CD14-positive monocyte (primary cell): Measurements from ENCODE around the gene TRMT112. TPM values are rescaled to one million over a fixed set of nuclear protein-coding genes. Genes with fewer than 3 reads are reported as not detected.

Source experiments
- DNase-seq, 3 donors: peaks; one replicate each; pipeline ENCODE4 v3.0.0-alpha.2; 2011 to 2022
- H2AFZ ChIP-seq: 2 replicates; pipeline ENCODE4 v1.6.0; 2012; ENCODE audit warnings: mild to moderate bottlenecking, low read depth, low read length, inconsistent platforms; ENCODE audit not compliant: insufficient read depth, poor library complexity, severe bottlenecking
- H3K27ac ChIP-seq, 2 donors: 1 replicate in 1 of 2; 2 replicates in 1 of 2; pipeline ENCODE4 v1.5.1; 2012 to 2013; ENCODE audit warnings: low read length in 2 of 2, control low read depth in 1 of 2, inconsistent platforms in 1 of 2, low read depth in 1 of 2, mild to moderate bottlenecking in 1 of 2
- H3K27me3 ChIP-seq, 2 donors: one replicate each; pipeline versions ENCODE4 v1.6.0 to v1.6.1; 2011 to 2013; ENCODE audit warnings: low read length in 2 of 2; ENCODE audit not compliant: control insufficient read depth in 2 of 2, insufficient read depth in 2 of 2
- H3K36me3 ChIP-seq, 2 donors: replicated peaks in 1 of 2; 1 replicate in 1 of 2; 2 replicates in 1 of 2; pipeline versions ENCODE4 v1.5.1 to v1.6.1; 2012 to 2013; ENCODE audit warnings: low read length in 2 of 2, control low read depth in 1 of 2, inconsistent platforms in 1 of 2, mild to moderate bottlenecking in 1 of 2; ENCODE audit not compliant: insufficient read depth in 2 of 2, control insufficient read depth in 1 of 2
- H3K4me1 ChIP-seq, 2 donors: 1 replicate in 1 of 2; 2 replicates in 1 of 2; pipeline versions ENCODE4 v1.5.1 to v1.6.1; 2012 to 2013; ENCODE audit warnings: low read length in 2 of 2, control low read depth in 1 of 2, inconsistent platforms in 1 of 2, mild to moderate bottlenecking in 1 of 2, moderate library complexity in 1 of 2; ENCODE audit not compliant: insufficient read depth in 2 of 2, control insufficient read depth in 1 of 2
- H3K4me2 ChIP-seq: replicated peaks from 2 replicates; pipeline ENCODE3; 2012; ENCODE audit warnings: low read length, moderate library complexity, mild to moderate bottlenecking; ENCODE audit not compliant: poor library complexity, severe bottlenecking; ENCODE audit errors: extremely low read depth
- H3K4me3 ChIP-seq, 3 experiments: fragments of 200-600 bp in 1 of 3; sonication (generic) in 1 of 3; replicated peaks in 1 of 3; 1 replicate in 2 of 3; 2 replicates in 1 of 3; pipeline ENCODE4 v1.5.1; 2011 to 2013; ENCODE audit warnings: low read length in 3 of 3, mild to moderate bottlenecking in 3 of 3, control low read depth in 2 of 3, low read depth in 2 of 3, inconsistent platforms in 1 of 3, moderate library complexity in 1 of 3
- H3K79me2 ChIP-seq: 2 replicates; pipeline ENCODE4 v1.6.0; 2012; ENCODE audit warnings: mild to moderate bottlenecking, control low read depth, inconsistent platforms, low read length, moderate library complexity; ENCODE audit not compliant: insufficient read depth
- H3K9ac ChIP-seq: 2 replicates; pipeline ENCODE4 v1.6.0; 2017; ENCODE audit warnings: low read length, mild to moderate bottlenecking; ENCODE audit not compliant: insufficient read depth, poor library complexity, severe bottlenecking
- H3K9me3 ChIP-seq, 2 donors: replicated peaks in 1 of 2; 1 replicate in 1 of 2; 2 replicates in 1 of 2; pipeline versions ENCODE4 v1.5.1 to v1.6.1; 2012 to 2013; ENCODE audit warnings: low read length in 2 of 2, control low read depth in 1 of 2; ENCODE audit not compliant: control insufficient read depth in 1 of 2, insufficient read depth in 1 of 2
- H4K20me1 ChIP-seq: 2 replicates; pipeline ENCODE4 v1.6.0; 2012; ENCODE audit warnings: mild to moderate bottlenecking, low read length, control low read depth, moderate library complexity; ENCODE audit not compliant: insufficient read depth
- H3K27ac Mint-ChIP-seq, 7 donors: one replicate each; pipeline ENCODE4 v1.8.0; 2020; ENCODE audit warnings: mild to moderate bottlenecking in 7 of 7, mixed read lengths in 7 of 7, moderate library complexity in 6 of 7, inconsistent platforms in 2 of 7
- H3K27me3 Mint-ChIP-seq, 3 donors: one replicate each; pipeline ENCODE4 v1.8.0; 2021 to 2022; ENCODE audit warnings: low read depth in 3 of 3, mild to moderate bottlenecking in 3 of 3, mixed read lengths in 3 of 3, moderate library complexity in 3 of 3, inconsistent platforms in 1 of 3
- H3K36me3 Mint-ChIP-seq, 2 donors: one replicate each; pipeline ENCODE4 v1.8.0; 2020; ENCODE audit warnings: mixed read lengths in 2 of 2, inconsistent platforms in 1 of 2, mild to moderate bottlenecking in 1 of 2
- H3K4me1 Mint-ChIP-seq: one replicate; pipeline ENCODE4 v1.8.0; 2020; ENCODE audit warnings: mild to moderate bottlenecking, mixed read lengths
- H3K4me3 Mint-ChIP-seq, 2 donors: one replicate each; pipeline ENCODE4 v1.8.0; 2020; ENCODE audit warnings: mild to moderate bottlenecking in 2 of 2, mixed read lengths in 2 of 2, moderate library complexity in 1 of 2
- H3K9me3 Mint-ChIP-seq, 7 donors: one replicate each; pipeline ENCODE4 v1.8.0; 2020 to 2022; ENCODE audit warnings: mixed read lengths in 7 of 7, mild to moderate bottlenecking in 6 of 7, moderate library complexity in 6 of 7, inconsistent platforms in 2 of 7
- WGBS: methylation state at CpG from one replicate; pipeline ENCODE4 v1.1.5; 2013; ENCODE audit warnings: missing lambda C conversion rate; ENCODE audit not compliant: insufficient coverage; 5-methylcytosine and 5-hydroxymethylcytosine counted together
- intact Hi-C, 2 donors: fragments of 100-400 bp; cut with micrococcal nuclease; formaldehyde crosslinking; loops; one replicate each; pipeline versions ENCODE4 v1.15.0 to v1.15.1; 2023
- polyA plus RNA-seq, 3 donors: library from polyadenylated mRNA; depleted of rRNA in 1 of 3; unstranded in 2 of 3; stranded (reverse) in 1 of 3; fragments of 300-500 nt in 2 of 3; fragments of >200 nt in 1 of 3; fragmentation: Illumina TruSeq in 2 of 3; gene quantifications; 1 replicate in 2 of 3; 2 replicates in 1 of 3; pipeline ENCODE4 v1.2.3, GENCODE V29; 2012 to 2021
- TF ChIP-seq, protein P1 (sequence below): fragments of 200-600 bp; IDR thresholded peaks from one replicate; pipeline ENCODE4 v1.8.0; 2022; ENCODE audit warnings: antibody characterized with exemption, mild to moderate bottlenecking

TRMT112 gene
- polyA plus RNA-seq, 3 donors = 162 to 298 (median 254) TPM

DNA sequence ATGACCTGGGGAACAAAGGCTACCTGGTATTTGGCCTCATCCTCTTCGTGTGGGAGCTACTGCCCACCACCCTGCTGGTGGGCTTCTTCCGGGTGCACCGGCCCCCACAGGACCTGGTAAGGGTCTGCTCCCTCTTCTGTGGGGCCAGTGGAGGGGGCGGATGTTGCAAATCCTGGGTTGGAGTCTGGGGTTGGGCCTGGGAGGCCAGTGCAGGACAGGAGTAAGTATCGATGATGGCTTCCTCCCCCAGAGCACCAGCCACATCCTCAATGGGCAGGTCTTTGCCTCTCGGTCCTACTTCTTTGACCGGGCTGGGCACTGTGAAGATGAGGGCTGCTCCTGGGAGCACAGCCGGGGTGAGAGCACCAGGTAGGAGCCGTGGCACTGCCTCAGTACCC lies 29.0 kb downstream of the TRMT112 start:
- Histone ChIP-seq H2AFZ (no peak overlapping the region), H3K9ac (no peak overlapping the region), H3K4me3 (no peak overlapping the region), H3K36me3 (no peaks in the 10 kb centered on the region), H3K4me1 (peaks cover 25 to 36% of the 10 kb centered on the region in 2 donors), H3K79me2 (peaks cover 5% of the 10 kb centered on the region), H3K9me3 (peaks cover 4 to 16% of the 10 kb centered on the region in 2 donors), H3K27me3 (peaks cover 20 to 28% of the 10 kb centered on the region in 2 donors), H4K20me1 (no peaks in the 10 kb centered on the region), H3K4me2 (no peak overlapping the region), H3K27ac (no peak overlapping the region)
- no peak for DNase-seq
- Mint-ChIP-seq H3K9me3 (peaks cover 0 to 8% (median 3%) of the 10 kb centered on the region in 7 donors), H3K27me3 (peaks cover 29 to 46% (median 31%) of the 10 kb centered on the region in 3 donors), H3K4me3 (no peak overlapping the region), H3K4me1 (peaks cover 22% of the 10 kb centered on the region), H3K27ac (no peak overlapping the region), H3K36me3 (peaks cover 5 to 11% of the 10 kb centered on the region in 2 donors)
- WGBS = 100% methylated on average over 2 of the region's 9 CpGs
- intact Hi-C loops = loop anchor here in 1 of 2 donors (5.0 kb wide), 1 partner anchor 36 kb away; the partner anchor contains the start of gene PLCB3
- TF ChIP-seq, protein P1, sequence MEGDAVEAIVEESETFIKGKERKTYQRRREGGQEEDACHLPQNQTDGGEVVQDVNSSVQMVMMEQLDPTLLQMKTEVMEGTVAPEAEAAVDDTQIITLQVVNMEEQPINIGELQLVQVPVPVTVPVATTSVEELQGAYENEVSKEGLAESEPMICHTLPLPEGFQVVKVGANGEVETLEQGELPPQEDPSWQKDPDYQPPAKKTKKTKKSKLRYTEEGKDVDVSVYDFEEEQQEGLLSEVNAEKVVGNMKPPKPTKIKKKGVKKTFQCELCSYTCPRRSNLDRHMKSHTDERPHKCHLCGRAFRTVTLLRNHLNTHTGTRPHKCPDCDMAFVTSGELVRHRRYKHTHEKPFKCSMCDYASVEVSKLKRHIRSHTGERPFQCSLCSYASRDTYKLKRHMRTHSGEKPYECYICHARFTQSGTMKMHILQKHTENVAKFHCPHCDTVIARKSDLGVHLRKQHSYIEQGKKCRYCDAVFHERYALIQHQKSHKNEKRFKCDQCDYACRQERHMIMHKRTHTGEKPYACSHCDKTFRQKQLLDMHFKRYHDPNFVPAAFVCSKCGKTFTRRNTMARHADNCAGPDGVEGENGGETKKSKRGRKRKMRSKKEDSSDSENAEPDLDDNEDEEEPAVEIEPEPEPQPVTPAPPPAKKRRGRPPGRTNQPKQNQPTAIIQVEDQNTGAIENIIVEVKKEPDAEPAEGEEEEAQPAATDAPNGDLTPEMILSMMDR = no peak

DNA sequence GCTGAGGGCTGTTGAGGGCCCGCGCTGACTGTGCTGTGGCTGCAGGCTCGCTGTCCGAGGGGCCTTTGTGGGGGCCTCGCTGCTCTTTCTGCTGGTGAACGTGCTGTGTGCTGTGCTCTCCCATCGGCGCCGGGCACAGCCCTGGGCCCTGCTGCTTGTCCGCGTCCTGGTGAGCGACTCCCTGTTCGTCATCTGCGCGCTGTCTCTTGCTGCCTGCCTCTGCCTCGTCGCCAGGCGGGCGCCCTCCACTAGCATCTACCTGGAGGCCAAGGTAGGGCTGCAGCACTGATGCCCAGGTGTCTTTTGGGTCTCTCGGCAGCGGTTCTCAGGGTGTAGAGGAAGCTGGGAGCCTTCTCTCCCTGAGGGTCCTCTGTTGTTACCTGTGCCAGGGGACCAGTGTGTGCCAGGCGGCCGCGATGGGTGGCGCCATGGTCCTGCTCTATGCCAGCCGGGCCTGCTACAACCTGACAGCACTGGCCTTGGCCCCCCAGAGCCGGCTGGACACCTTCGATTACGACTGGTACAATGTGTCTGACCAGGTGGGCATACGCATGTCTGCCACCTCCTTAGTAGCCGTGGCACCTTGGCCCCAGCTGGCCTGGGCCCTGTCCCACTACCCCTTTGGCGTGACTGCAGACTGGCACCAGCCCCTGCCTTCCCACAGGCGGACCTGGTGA lies 29.5 kb downstream of the TRMT112 start:
- intact Hi-C loops = loop anchor here in 1 of 2 donors (5.0 kb wide), 1 partner anchor 36 kb away; the partner anchor contains the start of gene PLCB3
- TF ChIP-seq, protein P1 = no peak
- no peak overlapping the region for H3K4me3 Mint-ChIP-seq

More for the DNA sequence above, 29.5 kb downstream of the TRMT112 start:
- Histone ChIP-seq H4K20me1 (no peaks in the 10 kb centered on the region), H3K9ac (no peak overlapping the region), H2AFZ (no peak overlapping the region), H3K27me3 (peaks cover 15 to 23% of the 10 kb centered on the region in 2 donors), H3K36me3 (no peaks in the 10 kb centered on the region), H3K9me3 (peaks cover 4 to 11% of the 10 kb centered on the region in 2 donors), H3K27ac (no peak overlapping the region), H3K4me3 (no peak overlapping the region), H3K79me2 (peaks cover 5% of the 10 kb centered on the region), H3K4me1 (peaks cover 25 to 39% of the 10 kb centered on the region in 2 donors), H3K4me2 (no peak overlapping the region)
- H3K9me3 Mint-ChIP-seq = peaks cover 0 to 8% (median 3%) of the 10 kb centered on the region in 7 donors
- no peak for DNase-seq
- WGBS = 97% methylated on average over 23 of the region's 33 CpGs
- H3K4me1 Mint-ChIP-seq = peaks cover 25% of the 10 kb centered on the region
- H3K27me3 Mint-ChIP-seq = peaks cover 24 to 41% (median 26%) of the 10 kb centered on the region in 3 donors
- H3K36me3 Mint-ChIP-seq = peaks cover 5 to 11% of the 10 kb centered on the region in 2 donors
- no peak overlapping the region for H3K27ac Mint-ChIP-seq
